ENCODE results near the gene ITPR1.

DNA sequence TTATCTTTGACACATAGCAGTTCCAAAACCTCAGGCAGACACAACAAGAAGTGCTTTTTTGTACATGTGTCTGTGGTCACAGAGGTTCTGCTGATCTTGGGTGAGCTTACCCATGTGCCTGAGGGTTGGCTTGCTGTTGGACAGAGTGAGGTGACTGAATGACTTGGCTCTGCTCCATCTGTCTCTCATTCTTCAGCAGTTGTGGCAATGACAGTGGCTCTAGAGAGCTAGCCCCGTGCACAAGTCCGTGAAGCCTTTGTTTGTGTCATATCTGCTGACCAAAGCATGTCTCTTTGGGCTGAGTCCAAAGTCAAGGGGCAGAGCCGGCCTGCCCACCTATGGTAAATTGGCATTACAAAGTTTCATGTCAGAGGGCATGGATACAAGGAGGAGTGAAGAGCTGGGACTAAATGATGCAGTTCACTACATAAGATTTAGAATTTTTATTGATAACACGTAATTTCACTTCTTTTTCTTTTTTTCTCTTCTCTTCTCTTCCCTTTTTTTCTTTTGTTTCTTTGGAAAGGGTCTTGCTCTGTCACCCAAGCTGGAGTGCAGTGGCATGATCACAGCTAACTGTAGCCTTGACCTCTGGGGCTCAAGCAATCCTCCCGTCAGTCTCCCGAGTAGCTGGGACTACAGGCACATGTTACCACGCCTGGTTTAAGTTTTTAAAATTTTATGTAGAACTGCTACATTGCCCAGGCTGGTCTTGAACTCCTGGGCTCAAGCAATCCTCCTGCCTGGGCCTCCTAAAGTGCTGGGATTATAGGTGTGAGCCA, 77.9 kb downstream of the ITPR1 start:
- TF ChIP-seq, protein P1, sequence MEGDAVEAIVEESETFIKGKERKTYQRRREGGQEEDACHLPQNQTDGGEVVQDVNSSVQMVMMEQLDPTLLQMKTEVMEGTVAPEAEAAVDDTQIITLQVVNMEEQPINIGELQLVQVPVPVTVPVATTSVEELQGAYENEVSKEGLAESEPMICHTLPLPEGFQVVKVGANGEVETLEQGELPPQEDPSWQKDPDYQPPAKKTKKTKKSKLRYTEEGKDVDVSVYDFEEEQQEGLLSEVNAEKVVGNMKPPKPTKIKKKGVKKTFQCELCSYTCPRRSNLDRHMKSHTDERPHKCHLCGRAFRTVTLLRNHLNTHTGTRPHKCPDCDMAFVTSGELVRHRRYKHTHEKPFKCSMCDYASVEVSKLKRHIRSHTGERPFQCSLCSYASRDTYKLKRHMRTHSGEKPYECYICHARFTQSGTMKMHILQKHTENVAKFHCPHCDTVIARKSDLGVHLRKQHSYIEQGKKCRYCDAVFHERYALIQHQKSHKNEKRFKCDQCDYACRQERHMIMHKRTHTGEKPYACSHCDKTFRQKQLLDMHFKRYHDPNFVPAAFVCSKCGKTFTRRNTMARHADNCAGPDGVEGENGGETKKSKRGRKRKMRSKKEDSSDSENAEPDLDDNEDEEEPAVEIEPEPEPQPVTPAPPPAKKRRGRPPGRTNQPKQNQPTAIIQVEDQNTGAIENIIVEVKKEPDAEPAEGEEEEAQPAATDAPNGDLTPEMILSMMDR (IDR thresholded peaks at IDR 0.05), result no peak
- TF ChIP-seq POLR2A (IDR thresholded peaks at IDR 0.05) (no peak), POLR2AphosphoS5 (IDR thresholded peaks at IDR 0.05) (no peak), EP300 (IDR thresholded peaks at IDR 0.05) (no peak)

All from gastroesophageal sphincter (tissue), 3 donors.